ENCODE results near the gene NDOR1.

NDOR1 gene

GRCh38 chr9:137184881-137185660, 20.4 kb upstream of the NDOR1 start:
- TF ChIP-seq CTCF (IDR thresholded peaks at IDR 0.05; ENCODE audit: insufficient read depth, low read length, poor library complexity, severe bottlenecking), result no peak
- Histone ChIP-seq H3K4me3 (replicated peaks; ENCODE audit: low read depth, low read length) (no peak overlapping the region), H3K27me3 (replicated peaks; ENCODE audit: control insufficient read depth, insufficient read depth, low read length) (no peaks in the 10 kb centered on the region), H3K36me3 (ENCODE audit: control insufficient read depth, insufficient read depth, low read length) (peaks cover 35% of the 10 kb centered on the region)
- no peak for DNase-seq (ENCODE audit: extremely low read depth, insufficient read length)

GRCh38 chr9:137185921-137186320, 19.6 kb upstream of the NDOR1 start:
- H3K27me3 ChIP-seq (replicated peaks; ENCODE audit: control insufficient read depth, insufficient read depth, low read length), result no peaks in the 10 kb centered on the region
- no peak for DNase-seq (ENCODE audit: extremely low read depth, insufficient read length)
- no peak overlapping the region for H3K4me3 ChIP-seq (replicated peaks; ENCODE audit: low read depth, low read length)
- H3K36me3 ChIP-seq (ENCODE audit: control insufficient read depth, insufficient read depth, low read length), result peaks cover 37% of the 10 kb centered on the region
- no peak for TF ChIP-seq CTCF (IDR thresholded peaks at IDR 0.05; ENCODE audit: insufficient read depth, low read length, poor library complexity, severe bottlenecking)

GRCh38 chr9:137186385-137186784, 19.1 kb upstream of the NDOR1 start:
- no peak for DNase-seq (ENCODE audit: extremely low read depth, insufficient read length)
- H3K36me3 ChIP-seq (ENCODE audit: control insufficient read depth, insufficient read depth, low read length), result peaks cover 35% of the 10 kb centered on the region
- no peaks in the 10 kb centered on the region for H3K27me3 ChIP-seq (replicated peaks; ENCODE audit: control insufficient read depth, insufficient read depth, low read length)
- H3K4me3 ChIP-seq (replicated peaks; ENCODE audit: low read depth, low read length), result no peak overlapping the region
- no peak for TF ChIP-seq CTCF (IDR thresholded peaks at IDR 0.05; ENCODE audit: insufficient read depth, low read length, poor library complexity, severe bottlenecking)

GRCh38 chr9:137187386-137187785, 18.1 kb upstream of the NDOR1 start:
- TF ChIP-seq CTCF (IDR thresholded peaks at IDR 0.05; ENCODE audit: insufficient read depth, low read length, poor library complexity, severe bottlenecking), result no peak
- Histone ChIP-seq H3K36me3 (ENCODE audit: control insufficient read depth, insufficient read depth, low read length) (peaks cover 36% of the 10 kb centered on the region), H3K4me3 (replicated peaks; ENCODE audit: low read depth, low read length) (peak overlapping the region; percentile 96), H3K27me3 (replicated peaks; ENCODE audit: control insufficient read depth, insufficient read depth, low read length) (no peaks in the 10 kb centered on the region)
- DNase-seq (ENCODE audit: extremely low read depth, insufficient read length), result no peak

GRCh38 chr9:137188086-137188489, 17.4 kb upstream of the NDOR1 start:
- peak overlapping the region; percentile 96 for H3K4me3 ChIP-seq (replicated peaks; ENCODE audit: low read depth, low read length)
- no peaks in the 10 kb centered on the region for H3K27me3 ChIP-seq (replicated peaks; ENCODE audit: control insufficient read depth, insufficient read depth, low read length)
- TF ChIP-seq CTCF (IDR thresholded peaks at IDR 0.05; ENCODE audit: insufficient read depth, low read length, poor library complexity, severe bottlenecking), result no peak
- DNase-seq (ENCODE audit: extremely low read depth, insufficient read length), result no peak
- H3K36me3 ChIP-seq (ENCODE audit: control insufficient read depth, insufficient read depth, low read length), result peaks cover 30% of the 10 kb centered on the region
